Hepatocyte (in vitro differentiated cells): Measurements from ENCODE around the gene GAST. TPM values are rescaled to one million over a fixed set of nuclear protein-coding genes. Genes with fewer than 3 reads are reported as not detected.

ENCODE experiments used
- DNase-seq: peaks from one replicate; pipeline ENCODE4 v3.0.0-alpha.2; 2016; ENCODE audit warnings: low spot score
- H2AFZ ChIP-seq: fragments of 200-600 bp; sonication (generic); 2 replicates; pipeline ENCODE4 v1.6.0; 2016; ENCODE audit warnings: antibody characterized with exemption, mild to moderate bottlenecking
- H3K27ac ChIP-seq: fragments of 200-600 bp; sonication (generic); 2 replicates; pipeline ENCODE4 v1.5.1; 2016; ENCODE audit warnings: mild to moderate bottlenecking
- H3K27me3 ChIP-seq: fragments of 200-600 bp; sonication (generic); 2 replicates; pipeline ENCODE4 v1.6.1; 2016
- H3K36me3 ChIP-seq: fragments of 200-600 bp; sonication (generic); replicated peaks from 2 replicates; pipeline ENCODE4 v1.5.1; 2016; ENCODE audit warnings: low read depth; ENCODE audit not compliant: insufficient read depth
- H3K4me1 ChIP-seq: fragments of 200-600 bp; sonication (generic); 2 replicates; pipeline ENCODE4 v1.5.1; 2016; ENCODE audit warnings: mild to moderate bottlenecking, moderate library complexity; ENCODE audit not compliant: insufficient read depth
- H3K4me2 ChIP-seq: fragments of 200-600 bp; sonication (generic); 2 replicates; pipeline ENCODE4 v1.6.0; 2016
- H3K4me3 ChIP-seq: fragments of 200-600 bp; sonication (generic); 2 replicates; pipeline ENCODE4 v1.5.1; 2016; ENCODE audit warnings: mild to moderate bottlenecking
- H3K79me2 ChIP-seq: fragments of 200-600 bp; sonication (generic); 2 replicates; pipeline ENCODE4 v1.6.0; 2017; ENCODE audit warnings: mild to moderate bottlenecking
- H3K9me2 ChIP-seq: fragments of 200-600 bp; sonication (generic); replicated peaks from 2 replicates; pipeline ENCODE4 v1.6.0; 2017; ENCODE audit warnings: mild to moderate bottlenecking; ENCODE audit not compliant: insufficient read depth
- H3K9me3 ChIP-seq: fragments of 200-600 bp; sonication (generic); 2 replicates; pipeline ENCODE4 v1.5.1; 2016; ENCODE audit warnings: low read depth, mild to moderate bottlenecking
- H4K20me1 ChIP-seq: fragments of 200-600 bp; sonication (generic); 2 replicates; pipeline ENCODE4 v1.6.0; 2016; ENCODE audit warnings: mild to moderate bottlenecking; ENCODE audit not compliant: insufficient read depth, poor library complexity, severe bottlenecking
- EZH2 ChIP-seq: fragments of 200-600 bp; sonication (generic); IDR thresholded peaks from 2 replicates; pipeline ENCODE4 v1.6.1; 2016; ENCODE audit warnings: antibody characterized with exemption, mild to moderate bottlenecking, borderline replicate concordance
- EZH2phosphoT487 ChIP-seq: fragments of 200-600 bp; sonication (generic); IDR thresholded peaks from one replicate; pipeline ENCODE4 v1.6.1; 2018; ENCODE audit warnings: antibody characterized with exemption, mild to moderate bottlenecking, low read depth, moderate library complexity; ENCODE audit not compliant: unreplicated experiment, severe bottlenecking
- WGBS: methylation state at CpG from one replicate; pipeline ENCODE4 v1.1.6; 2016; ENCODE audit warnings: low lambda C conversion rate; ENCODE audit errors: missing lambda C conversion rate; 5-methylcytosine and 5-hydroxymethylcytosine counted together
- polyA plus RNA-seq: library from polyadenylated mRNA; unstranded; fragments of >200 nt; fragmentation: Nextera tagmentation; extraction: Ambion mirVana; gene quantifications from 2 replicates; pipeline ENCODE4 v1.2.1, GENCODE V29; 2016
- total RNA-seq: library from RNA; depleted of rRNA; stranded (reverse); fragments of >200 nt; gene quantifications from 2 replicates; pipeline ENCODE4 v1.2.3, GENCODE V29; 2014
- TF ChIP-seq, protein P1 (sequence below): fragments of 200-600 bp; sonication (generic); IDR thresholded peaks from 2 replicates; pipeline ENCODE4 v1.5.1; 2016; ENCODE audit warnings: antibody characterized with exemption, mild to moderate bottlenecking; ENCODE audit not compliant: poor library complexity

GAST gene
- total and polyA plus RNA-seq, 2 experiments from 2014 or later = 2.3 TPM; not detected in 1

DNA sequence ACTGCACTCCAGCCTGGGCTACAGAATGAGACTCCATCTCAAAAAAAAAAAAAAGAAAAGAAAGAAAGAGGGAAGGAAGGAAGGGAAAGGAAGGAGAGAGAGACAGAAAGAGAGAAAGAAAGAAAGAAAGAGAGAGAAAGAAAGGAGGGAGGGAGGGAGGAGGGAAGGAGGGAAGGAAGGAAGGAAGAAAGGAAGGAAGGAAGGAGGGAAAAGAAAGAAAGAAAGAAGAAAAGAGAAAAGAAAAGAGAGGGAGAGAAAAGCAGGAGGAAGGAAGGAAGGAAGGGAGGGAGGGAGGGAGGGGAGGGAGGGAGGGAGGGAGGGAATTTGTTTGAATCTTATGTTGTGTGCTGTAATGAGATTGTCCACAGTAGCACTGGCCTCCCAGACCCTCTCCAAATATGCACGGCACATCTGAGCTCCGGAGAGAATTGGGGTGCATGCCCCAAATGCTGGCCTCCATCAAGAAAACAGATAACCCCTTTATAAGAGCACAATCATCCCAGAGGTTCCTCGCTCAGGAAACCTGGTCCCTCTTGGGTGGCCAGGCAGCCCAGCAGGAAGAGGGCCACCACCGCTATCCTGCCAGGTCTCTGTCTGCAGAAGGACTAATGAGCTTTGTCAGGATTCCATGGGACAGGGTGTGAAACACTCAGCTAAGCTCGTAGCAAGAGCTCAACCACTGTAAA, 32.2 kb upstream of the GAST start:
- no peak overlapping the region for H2AFZ ChIP-seq
- no peak overlapping the region for H3K4me3 ChIP-seq
- no peaks in the 10 kb centered on the region for H3K36me3 ChIP-seq
- no peak for DNase-seq
- 84% methylated on average over 5 of the region's 5 CpGs for WGBS
- H3K27me3 ChIP-seq = no peaks in the 10 kb centered on the region
- no peak overlapping the region for H3K4me2 ChIP-seq
- H3K9me3 ChIP-seq = no peaks in the 10 kb centered on the region
- no peaks in the 10 kb centered on the region for H4K20me1 ChIP-seq
- H3K27ac ChIP-seq = no peak overlapping the region
- no peaks in the 10 kb centered on the region for H3K79me2 ChIP-seq
- TF ChIP-seq EZH2 (no peak), EZH2phosphoT487 (no peak)
- TF ChIP-seq, protein P1, sequence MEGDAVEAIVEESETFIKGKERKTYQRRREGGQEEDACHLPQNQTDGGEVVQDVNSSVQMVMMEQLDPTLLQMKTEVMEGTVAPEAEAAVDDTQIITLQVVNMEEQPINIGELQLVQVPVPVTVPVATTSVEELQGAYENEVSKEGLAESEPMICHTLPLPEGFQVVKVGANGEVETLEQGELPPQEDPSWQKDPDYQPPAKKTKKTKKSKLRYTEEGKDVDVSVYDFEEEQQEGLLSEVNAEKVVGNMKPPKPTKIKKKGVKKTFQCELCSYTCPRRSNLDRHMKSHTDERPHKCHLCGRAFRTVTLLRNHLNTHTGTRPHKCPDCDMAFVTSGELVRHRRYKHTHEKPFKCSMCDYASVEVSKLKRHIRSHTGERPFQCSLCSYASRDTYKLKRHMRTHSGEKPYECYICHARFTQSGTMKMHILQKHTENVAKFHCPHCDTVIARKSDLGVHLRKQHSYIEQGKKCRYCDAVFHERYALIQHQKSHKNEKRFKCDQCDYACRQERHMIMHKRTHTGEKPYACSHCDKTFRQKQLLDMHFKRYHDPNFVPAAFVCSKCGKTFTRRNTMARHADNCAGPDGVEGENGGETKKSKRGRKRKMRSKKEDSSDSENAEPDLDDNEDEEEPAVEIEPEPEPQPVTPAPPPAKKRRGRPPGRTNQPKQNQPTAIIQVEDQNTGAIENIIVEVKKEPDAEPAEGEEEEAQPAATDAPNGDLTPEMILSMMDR = no peak
- no peaks in the 10 kb centered on the region for H3K9me2 ChIP-seq
- H3K4me1 ChIP-seq = peaks cover 6% of the 10 kb centered on the region

GRCh38 chr17:41680426-41681040, 31.6 kb upstream of the GAST start:
- TF ChIP-seq EZH2phosphoT487 = no peak
- TF ChIP-seq EZH2 = no peak
- TF ChIP-seq, protein P1 = no peak
- Histone ChIP-seq H3K9me3 (no peaks in the 10 kb centered on the region), H3K27me3 (no peaks in the 10 kb centered on the region), H3K79me2 (no peaks in the 10 kb centered on the region), H2AFZ (no peak overlapping the region), H3K4me3 (no peak overlapping the region), H3K9me2 (no peaks in the 10 kb centered on the region), H3K27ac (no peak overlapping the region), H3K4me1 (peaks cover 2% of the 10 kb centered on the region), H3K4me2 (no peak overlapping the region), H4K20me1 (no peaks in the 10 kb centered on the region), H3K36me3 (no peaks in the 10 kb centered on the region)
- DNase-seq = no peak
- WGBS = 85% methylated on average over 10 of the region's 10 CpGs

GRCh38 chr17:41681776-41682175, 30.4 kb upstream of the GAST start:
- no peaks in the 10 kb centered on the region for H3K79me2 ChIP-seq
- no peaks in the 10 kb centered on the region for H3K9me3 ChIP-seq
- no peaks in the 10 kb centered on the region for H3K36me3 ChIP-seq
- no peaks in the 10 kb centered on the region for H3K9me2 ChIP-seq
- no peaks in the 10 kb centered on the region for H3K27me3 ChIP-seq
- no peaks in the 10 kb centered on the region for H3K4me1 ChIP-seq
- H3K4me2 ChIP-seq = no peak overlapping the region
- TF ChIP-seq, protein P1 = no peak
- TF ChIP-seq EZH2 (no peak), EZH2phosphoT487 (no peak)
- no peak overlapping the region for H3K4me3 ChIP-seq
- DNase-seq = no peak
- H4K20me1 ChIP-seq = no peaks in the 10 kb centered on the region
- H2AFZ ChIP-seq = no peak overlapping the region
- no peak overlapping the region for H3K27ac ChIP-seq
- WGBS = 97% methylated on average over 3 of the region's 3 CpGs
